Mesenchymal stem cell (in vitro differentiated cells and primary cell): ENCODE measurements around the gene ZFPL1.

Source experiments
- DNase-seq: peaks from one replicate; pipeline ENCODE4 v3.0.0-alpha.2; 2013
- H2AFZ ChIP-seq: one replicate; pipeline ENCODE4 v1.6.1; 2013; ENCODE audit warnings: low read depth, mild to moderate bottlenecking, control low read depth, inconsistent platforms, low read length, moderate library complexity
- H2AK5ac ChIP-seq: 2 replicates; pipeline ENCODE4 v1.6.1; 2013; ENCODE audit warnings: low read length, moderate library complexity, mild to moderate bottlenecking, inconsistent platforms; ENCODE audit not compliant: severe bottlenecking
- H2BK120ac ChIP-seq: one replicate; pipeline ENCODE4 v1.6.1; 2013; ENCODE audit warnings: low read depth, mild to moderate bottlenecking, inconsistent platforms, low read length, moderate library complexity
- H2BK12ac ChIP-seq, 2 experiments: one replicate each; pipeline ENCODE4 v1.6.1; 2013; ENCODE audit warnings: inconsistent platforms in 2 of 2, low read length in 2 of 2, mild to moderate bottlenecking in 2 of 2, moderate library complexity in 2 of 2, control low read depth in 1 of 2
- H2BK15ac ChIP-seq: one replicate; pipeline ENCODE4 v1.6.1; 2013; ENCODE audit warnings: mild to moderate bottlenecking, low read depth, inconsistent platforms; ENCODE audit not compliant: poor library complexity, severe bottlenecking
- H2BK5ac ChIP-seq: 2 replicates; pipeline ENCODE4 v1.6.1; 2013; ENCODE audit warnings: low read depth, mild to moderate bottlenecking, low read length, control low read depth, inconsistent platforms; ENCODE audit not compliant: poor library complexity, severe bottlenecking
- H3K14ac ChIP-seq, 2 experiments: one replicate each; pipeline ENCODE4 v1.6.1; 2013; ENCODE audit warnings: inconsistent platforms in 2 of 2, low read length in 2 of 2, control low read depth in 1 of 2, mild to moderate bottlenecking in 1 of 2, moderate library complexity in 1 of 2
- H3K18ac ChIP-seq, 2 experiments: one replicate each; pipeline ENCODE4 v1.6.1; 2013; ENCODE audit warnings: inconsistent platforms in 2 of 2, low read length in 2 of 2, control low read depth in 1 of 2, low read depth in 1 of 2, mild to moderate bottlenecking in 1 of 2
- H3K23ac ChIP-seq, 2 experiments: one replicate each; pipeline ENCODE4 v1.6.1; 2013; ENCODE audit warnings: inconsistent platforms in 2 of 2, low read length in 2 of 2, mild to moderate bottlenecking in 2 of 2, moderate library complexity in 2 of 2, control low read depth in 1 of 2
- H3K27ac ChIP-seq: 2 replicates; pipeline ENCODE4 v1.5.1; 2013; ENCODE audit warnings: mild to moderate bottlenecking, moderate library complexity, low read length, control low read depth, inconsistent platforms; ENCODE audit not compliant: poor library complexity, severe bottlenecking
- H3K27me3 ChIP-seq, 2 experiments: 2 replicates each; pipeline versions ENCODE4 v1.6.1 to v1.7.0; 2013; ENCODE audit warnings: low read length in 2 of 2, mild to moderate bottlenecking in 2 of 2, moderate library complexity in 2 of 2, control low read depth in 1 of 2, inconsistent platforms in 1 of 2; ENCODE audit not compliant: control insufficient read depth in 1 of 2, insufficient read depth in 1 of 2
- H3K36me3 ChIP-seq, 2 experiments: 2 replicates each; pipeline versions ENCODE4 v1.6.1 to v1.7.0; 2013; ENCODE audit warnings: low read length in 2 of 2, control low read depth in 1 of 2, inconsistent platforms in 1 of 2, low read depth in 1 of 2, mild to moderate bottlenecking in 1 of 2; ENCODE audit not compliant: insufficient read depth in 2 of 2, control insufficient read depth in 1 of 2
- H3K4ac ChIP-seq, 2 experiments: one replicate each; pipeline ENCODE4 v1.6.1; 2013; ENCODE audit warnings: inconsistent platforms in 2 of 2, low read length in 2 of 2, mild to moderate bottlenecking in 2 of 2, moderate library complexity in 2 of 2, control low read depth in 1 of 2, low read depth in 1 of 2
- H3K4me1 ChIP-seq: 2 replicates; pipeline ENCODE4 v1.6.1; 2013; ENCODE audit warnings: low read depth, low read length, control low read depth; ENCODE audit not compliant: control insufficient read depth, insufficient read depth
- H3K4me2 ChIP-seq: 2 replicates; pipeline ENCODE4 v1.6.1; 2013; ENCODE audit warnings: low read length, mild to moderate bottlenecking, inconsistent platforms; ENCODE audit not compliant: poor library complexity, severe bottlenecking
- H3K4me3 ChIP-seq, 2 experiments: 2 replicates each; pipeline versions ENCODE4 v1.5.1 to v1.7.0; 2013; ENCODE audit warnings: low read length in 2 of 2, mild to moderate bottlenecking in 2 of 2, control low read depth in 1 of 2, low read depth in 1 of 2; ENCODE audit not compliant: insufficient read depth in 1 of 2
- H3K79me1 ChIP-seq: replicated peaks from 2 replicates; pipeline ENCODE4 v1.6.1; 2013; ENCODE audit warnings: mild to moderate bottlenecking, control low read depth, low read length, inconsistent platforms; ENCODE audit not compliant: poor library complexity, severe bottlenecking
- H3K9ac ChIP-seq: 2 replicates; pipeline ENCODE4 v1.7.0; 2013; ENCODE audit warnings: mild to moderate bottlenecking, low read length, moderate library complexity
- H3K9me3 ChIP-seq: 2 replicates; pipeline ENCODE4 v1.7.0; 2013; ENCODE audit warnings: mild to moderate bottlenecking, low read length; ENCODE audit not compliant: control insufficient read depth
- H4K8ac ChIP-seq: one replicate; pipeline ENCODE4 v1.6.1; 2013; ENCODE audit warnings: inconsistent platforms, mild to moderate bottlenecking, low read length, moderate library complexity
- H4K91ac ChIP-seq: one replicate; pipeline ENCODE4 v1.6.1; 2013; ENCODE audit warnings: mild to moderate bottlenecking, low read length, inconsistent platforms
- WGBS: methylation state at CpG from one replicate; pipeline ENCODE4 v1.1.7; 2013; ENCODE audit warnings: mixed read lengths; 5-methylcytosine and 5-hydroxymethylcytosine counted together

ZFPL1 gene

GRCh38 chr11:65115361-65116082 is 31.5 kb downstream of the ZFPL1 start:
- H3K4me3 ChIP-seq = no peak overlapping the region
- WGBS = 97% methylated on average over 19 of the region's 21 CpGs
- no peaks in the 10 kb centered on the region for H3K27me3 ChIP-seq

GRCh38 chr11:65116370-65117205 is 32.6 kb downstream of the ZFPL1 start:
- H4K8ac ChIP-seq = peak overlapping the region; percentile 89
- no peak overlapping the region for H2BK120ac ChIP-seq
- peak overlapping the region; percentile 16 for H2AK5ac ChIP-seq
- H3K23ac ChIP-seq = no peak overlapping the region
- 36% methylated on average over 68 of the region's 68 CpGs for WGBS
- H3K4ac ChIP-seq = peak overlapping the region; percentile 81 to 83
- peak overlapping the region; percentile 35 for H2BK5ac ChIP-seq
- H3K14ac ChIP-seq = no peak overlapping the region
- H3K27me3 ChIP-seq = no peaks in the 10 kb centered on the region
- H3K4me1 ChIP-seq = peaks cover 41% of the 10 kb centered on the region
- peak; percentile 64 for DNase-seq
- peak overlapping the region in 1 of 2 experiments; percentile 41 for H3K18ac ChIP-seq
- H3K27ac ChIP-seq = peak overlapping the region; percentile 6
- peak overlapping the region; percentile 83 for H4K91ac ChIP-seq
- no peaks in the 10 kb centered on the region for H3K9me3 ChIP-seq
- H2BK12ac ChIP-seq = no peak overlapping the region
- H2AFZ ChIP-seq = no peak overlapping the region
- peak overlapping the region; percentile 98 for H3K9ac ChIP-seq
- H3K4me3 ChIP-seq = peak overlapping the region; percentile 86 to 96
- H3K36me3 ChIP-seq = peaks cover 50 to 53% of the 10 kb centered on the region in 2 experiments
- peak overlapping the region; percentile 79 for H3K4me2 ChIP-seq
- H3K79me1 ChIP-seq = peaks cover 27% of the 10 kb centered on the region
- H2BK15ac ChIP-seq = no peak overlapping the region

More at GRCh38 chr11:65115361-65116082, 31.5 kb downstream of the ZFPL1 start:
- H4K8ac ChIP-seq = no peak overlapping the region
- no peak for DNase-seq
- no peak overlapping the region for H2AFZ ChIP-seq
- no peak overlapping the region for H2BK5ac ChIP-seq
- H2BK120ac ChIP-seq = no peak overlapping the region
- H3K36me3 ChIP-seq = peaks cover 43 to 55% of the 10 kb centered on the region in 2 experiments
- no peak overlapping the region for H3K18ac ChIP-seq
- no peak overlapping the region for H3K27ac ChIP-seq
- peaks cover 44% of the 10 kb centered on the region for H3K4me1 ChIP-seq
- peak overlapping the region; percentile 98 for H3K9ac ChIP-seq
- H2AK5ac ChIP-seq = no peak overlapping the region
- H3K4ac ChIP-seq = no peak overlapping the region
- no peak overlapping the region for H4K91ac ChIP-seq
- H3K79me1 ChIP-seq = peaks cover 25% of the 10 kb centered on the region
- H3K23ac ChIP-seq = no peak overlapping the region
- no peaks in the 10 kb centered on the region for H3K9me3 ChIP-seq
- no peak overlapping the region for H3K14ac ChIP-seq
- H2BK12ac ChIP-seq = no peak overlapping the region
- no peak overlapping the region for H2BK15ac ChIP-seq
- H3K4me2 ChIP-seq = no peak overlapping the region

GRCh38 chr11:65117206-65118096 is 33.4 kb downstream of the ZFPL1 start, which contains the start of gene ZNHIT2:
TSS of gene ZNHIT2 (minus strand) at chr11:65117701. CDS start at chr11:65117653, 48 bp downstream.
- peak within 1 kb of the TSS; percentile 79 for H3K4me2 ChIP-seq
- no peak within 1 kb of the TSS for H2BK120ac ChIP-seq
- WGBS = under 1% methylated on average over 89 of the region's 89 CpGs

More at GRCh38 chr11:65117206-65118096, 33.4 kb downstream of the ZFPL1 start, which contains the start of gene ZNHIT2:
- peaks cover 20% of the 10 kb centered on the region for H3K79me1 ChIP-seq
- peak within 1 kb of the TSS; percentile 80 for H3K27ac ChIP-seq
- no peak within 1 kb of the TSS for H2BK12ac ChIP-seq
- H2BK15ac ChIP-seq = no peak within 1 kb of the TSS
- H4K8ac ChIP-seq = peak within 1 kb of the TSS; percentile 89
- peaks cover 35% of the 10 kb centered on the region for H3K4me1 ChIP-seq
- H2BK5ac ChIP-seq = peak within 1 kb of the TSS; percentile 50
- no peak within 1 kb of the TSS for H2AK5ac ChIP-seq
- H3K4ac ChIP-seq = peak within 1 kb of the TSS; percentile 81 to 83
- peaks cover 50 to 53% of the 10 kb centered on the region in 2 experiments for H3K36me3 ChIP-seq
- H3K23ac ChIP-seq = no peak within 1 kb of the TSS
- H2AFZ ChIP-seq = peak within 1 kb of the TSS; percentile 79
- H3K27me3 ChIP-seq = no peaks in the 10 kb centered on the region
- no peaks in the 10 kb centered on the region for H3K9me3 ChIP-seq
- peak; percentile 98 for DNase-seq
- H3K18ac ChIP-seq = peak within 1 kb of the TSS; percentile 41 to 94
- peak within 1 kb of the TSS; percentile 86 to 96 for H3K4me3 ChIP-seq
- peak within 1 kb of the TSS; percentile 98 for H3K9ac ChIP-seq
- H3K14ac ChIP-seq = peak within 1 kb of the TSS in 1 of 2 experiments; percentile 92
- H4K91ac ChIP-seq = peak within 1 kb of the TSS; percentile 83
